ENCODE data around the gene ANKRD55. TPM values are rescaled to one million over a fixed set of nuclear protein-coding genes. Genes with fewer than 3 reads are reported as not detected.
A peak's percentile ranks its signal among the peaks of the same experiment; 100 is the strongest.
"Not testable (repeated sequence)": the region's sequence is repeated elsewhere in the genome, so short reads cannot be mapped to it uniquely, and the experiment has no call there.

Gene ANKRD55
- total RNA-seq, 1 donor from 2014 or later: 0.18 TPM

DNA sequence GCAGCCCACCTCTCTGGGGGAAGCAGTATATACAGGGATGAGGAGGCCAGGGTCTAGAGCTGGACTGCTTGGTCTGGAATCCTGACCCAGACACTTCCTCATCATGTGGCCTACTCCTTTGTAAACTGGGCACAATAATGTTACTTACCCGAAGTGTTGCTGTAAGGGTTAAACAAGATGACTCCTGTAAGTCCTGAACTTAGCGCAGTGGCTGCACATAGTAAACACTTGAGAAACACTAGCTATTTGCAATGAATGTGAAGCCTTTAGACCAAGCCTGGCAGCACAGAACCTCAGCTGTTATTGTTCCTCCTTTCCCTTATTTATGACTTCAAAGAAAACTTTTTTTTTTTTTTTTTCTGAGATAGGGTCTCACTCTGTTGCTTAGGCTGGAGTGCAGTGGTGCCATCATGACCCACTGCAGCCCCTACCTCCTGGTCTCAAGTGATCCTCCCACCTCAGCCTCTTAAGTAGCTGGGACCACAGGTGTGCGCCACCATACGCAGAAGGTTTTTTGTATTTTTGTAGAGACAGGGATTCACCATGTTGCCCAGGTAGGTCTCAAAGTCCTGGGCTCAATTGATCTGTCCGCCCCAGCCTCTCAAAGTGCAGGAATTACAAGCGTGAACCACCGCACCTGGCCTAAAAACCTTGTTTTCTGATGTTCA, 142.2 kb downstream of the ANKRD55 start:
- Mint-ChIP-seq H3K4me1 (peaks cover 11% of the 10 kb centered on the region), H3K27ac (no peak overlapping the region), H3K27me3 (ENCODE audit: low read depth) (no peaks in the 10 kb centered on the region), H3K9me3 (no peaks in the 10 kb centered on the region), H3K4me3 (no peak overlapping the region), H3K36me3 (no peaks in the 10 kb centered on the region)
- no peak for DNase-seq (ENCODE audit: low spot score in 2 of 2, unreplicated experiment in 2 of 2)
- TF ChIP-seq, protein P1, sequence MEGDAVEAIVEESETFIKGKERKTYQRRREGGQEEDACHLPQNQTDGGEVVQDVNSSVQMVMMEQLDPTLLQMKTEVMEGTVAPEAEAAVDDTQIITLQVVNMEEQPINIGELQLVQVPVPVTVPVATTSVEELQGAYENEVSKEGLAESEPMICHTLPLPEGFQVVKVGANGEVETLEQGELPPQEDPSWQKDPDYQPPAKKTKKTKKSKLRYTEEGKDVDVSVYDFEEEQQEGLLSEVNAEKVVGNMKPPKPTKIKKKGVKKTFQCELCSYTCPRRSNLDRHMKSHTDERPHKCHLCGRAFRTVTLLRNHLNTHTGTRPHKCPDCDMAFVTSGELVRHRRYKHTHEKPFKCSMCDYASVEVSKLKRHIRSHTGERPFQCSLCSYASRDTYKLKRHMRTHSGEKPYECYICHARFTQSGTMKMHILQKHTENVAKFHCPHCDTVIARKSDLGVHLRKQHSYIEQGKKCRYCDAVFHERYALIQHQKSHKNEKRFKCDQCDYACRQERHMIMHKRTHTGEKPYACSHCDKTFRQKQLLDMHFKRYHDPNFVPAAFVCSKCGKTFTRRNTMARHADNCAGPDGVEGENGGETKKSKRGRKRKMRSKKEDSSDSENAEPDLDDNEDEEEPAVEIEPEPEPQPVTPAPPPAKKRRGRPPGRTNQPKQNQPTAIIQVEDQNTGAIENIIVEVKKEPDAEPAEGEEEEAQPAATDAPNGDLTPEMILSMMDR (IDR thresholded peaks at IDR 0.05; ENCODE audit: unreplicated experiment): no peak

DNA sequence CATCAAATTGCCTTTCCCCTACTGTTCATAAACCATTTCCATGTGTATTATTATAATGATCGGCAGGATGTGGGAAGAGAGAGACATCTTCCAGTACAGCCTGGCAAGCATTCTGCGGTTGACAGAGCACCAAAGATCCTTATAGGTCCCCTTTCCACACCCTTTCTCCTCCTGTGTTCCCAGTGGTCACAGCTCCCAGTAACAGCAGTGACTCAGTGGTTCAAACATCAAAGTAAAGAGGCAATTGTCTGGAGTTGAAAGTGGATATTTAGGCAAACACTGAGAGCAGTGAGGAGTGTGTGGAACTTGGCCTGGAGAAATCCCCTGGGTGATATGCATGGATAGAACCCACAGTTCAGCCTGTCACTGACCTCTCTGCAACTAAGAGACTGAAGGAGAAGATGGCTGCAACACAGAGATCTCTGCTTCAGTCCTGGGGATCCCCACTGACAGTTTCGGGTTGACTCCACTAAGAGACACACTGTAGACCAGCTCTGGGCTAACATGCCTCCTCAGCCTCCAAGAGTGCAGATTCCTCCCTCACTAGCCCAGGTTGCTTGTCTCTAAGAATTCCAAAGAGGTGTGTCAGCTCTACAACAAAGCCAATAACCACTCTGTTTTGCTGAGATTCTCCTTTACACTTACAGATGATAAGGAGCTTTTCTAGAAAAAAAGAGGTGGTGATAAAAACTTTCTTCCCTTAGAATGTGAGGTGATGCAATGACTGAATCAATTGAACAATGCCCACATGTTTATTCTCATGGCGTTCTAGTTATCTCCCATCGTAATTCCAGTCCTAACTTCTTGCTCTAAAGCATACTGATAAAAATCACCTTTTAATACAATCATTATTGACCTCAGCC, 143.9 kb downstream of the ANKRD55 start:
- no peaks in the 10 kb centered on the region for H3K36me3 Mint-ChIP-seq
- no peaks in the 10 kb centered on the region for H3K27me3 Mint-ChIP-seq (ENCODE audit: low read depth)
- H3K4me1 Mint-ChIP-seq: peaks cover 20% of the 10 kb centered on the region
- H3K27ac Mint-ChIP-seq: no peak overlapping the region
- no peaks in the 10 kb centered on the region for H3K9me3 Mint-ChIP-seq
- no peak for DNase-seq (ENCODE audit: low spot score in 2 of 2, unreplicated experiment in 2 of 2)
- TF ChIP-seq, protein P1 (IDR thresholded peaks at IDR 0.05; ENCODE audit: unreplicated experiment): no peak
- no peak overlapping the region for H3K4me3 Mint-ChIP-seq

DNA sequence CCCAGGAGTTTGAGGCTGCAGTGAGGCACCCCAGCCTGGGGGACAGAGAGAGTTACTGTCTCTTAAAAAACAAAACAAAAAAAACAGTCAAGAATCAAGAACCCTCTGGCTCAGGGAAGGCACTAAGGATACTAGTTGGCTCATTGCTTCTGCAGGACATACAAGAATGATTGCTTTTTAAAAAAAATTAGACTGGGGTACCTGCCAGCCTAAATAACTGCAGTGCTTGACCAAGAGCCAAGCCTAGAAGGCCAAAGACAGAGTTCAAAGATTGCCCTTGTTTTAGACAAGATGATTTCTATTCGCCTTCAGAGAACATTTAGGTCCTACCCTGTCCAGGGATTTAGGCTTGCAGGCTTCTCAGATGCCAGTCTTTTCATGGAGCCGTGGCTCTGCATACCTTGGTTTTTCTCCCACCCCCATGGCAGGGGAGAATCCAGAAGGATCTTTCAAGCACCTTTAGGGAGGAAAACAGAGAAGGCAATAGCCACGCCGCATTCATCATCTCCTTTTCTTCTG, 144.6 kb downstream of the ANKRD55 start:
- no peak overlapping the region for H3K4me3 Mint-ChIP-seq

DNA sequence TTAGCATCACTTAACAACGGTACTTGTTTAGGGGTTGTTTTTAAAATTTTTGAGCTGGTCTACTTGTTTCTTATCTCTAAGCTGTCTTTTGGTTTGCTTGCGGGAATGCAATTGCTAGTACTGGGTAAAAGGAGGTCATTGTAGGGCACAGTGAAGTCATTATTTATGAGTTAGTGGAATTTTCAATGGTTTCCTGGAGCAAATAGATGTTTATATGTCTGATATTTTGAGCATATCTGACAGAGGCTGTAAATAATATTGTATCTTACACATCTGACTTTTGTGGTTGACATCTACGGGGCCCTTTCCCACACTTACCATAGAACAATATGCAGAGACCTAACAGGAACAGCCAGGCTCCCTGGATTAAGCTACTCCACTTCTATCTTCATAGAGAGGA, 147.9 kb downstream of the ANKRD55 start:
- peaks cover 13% of the 10 kb centered on the region for H3K4me1 Mint-ChIP-seq
- peak overlapping the region; percentile 6 for H3K27ac Mint-ChIP-seq
- H3K4me3 Mint-ChIP-seq: no peak overlapping the region
- H3K27me3 Mint-ChIP-seq (ENCODE audit: low read depth): no peaks in the 10 kb centered on the region
- H3K9me3 Mint-ChIP-seq: peaks cover 4% of the 10 kb centered on the region
- TF ChIP-seq, protein P1 (IDR thresholded peaks at IDR 0.05; ENCODE audit: unreplicated experiment): no peak
- no peak for DNase-seq (ENCODE audit: low spot score in 2 of 2, unreplicated experiment in 2 of 2)
- H3K36me3 Mint-ChIP-seq: peaks cover 2% of the 10 kb centered on the region

More for the DNA sequence above, 144.6 kb downstream of the ANKRD55 start:
- TF ChIP-seq, protein P1 (IDR thresholded peaks at IDR 0.05; ENCODE audit: unreplicated experiment): no peak
- Mint-ChIP-seq H3K27ac (no peak overlapping the region), H3K27me3 (ENCODE audit: low read depth) (no peaks in the 10 kb centered on the region), H3K36me3 (peaks cover under 1% of the 10 kb centered on the region), H3K9me3 (peaks cover 2% of the 10 kb centered on the region), H3K4me1 (peaks cover 20% of the 10 kb centered on the region)
- no peak for DNase-seq (ENCODE audit: low spot score in 2 of 2, unreplicated experiment in 2 of 2)

DNA sequence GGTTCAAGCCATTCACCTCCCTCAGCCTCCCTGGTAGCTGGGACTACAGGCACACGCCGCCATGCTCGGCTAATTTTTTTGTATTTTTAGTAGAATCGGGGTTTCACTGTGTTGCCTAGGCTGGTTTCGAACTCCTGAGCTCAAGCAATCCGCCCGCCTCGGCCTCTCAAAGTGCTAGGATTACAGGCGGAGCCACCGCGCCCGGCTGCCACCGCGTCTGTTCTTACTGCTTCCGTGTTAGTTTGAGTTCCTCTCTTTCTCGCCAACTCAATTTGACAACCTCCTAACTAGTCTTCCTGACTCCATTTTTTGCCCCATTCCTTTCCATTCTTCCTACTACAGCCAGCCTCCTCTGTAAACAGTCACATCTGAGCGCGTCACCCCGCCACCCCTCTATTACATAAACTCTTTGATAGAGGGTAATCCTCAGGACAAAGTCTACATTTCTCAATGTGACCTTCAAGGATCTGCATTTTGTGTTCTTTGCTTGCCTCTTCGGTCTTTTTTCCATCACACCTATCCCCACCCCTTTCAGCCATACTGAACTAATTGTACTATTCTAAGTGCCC, 149.8 kb downstream of the ANKRD55 start:
- TF ChIP-seq, protein P1 (IDR thresholded peaks at IDR 0.05; ENCODE audit: unreplicated experiment): no peak
- H3K4me3 Mint-ChIP-seq: no peak overlapping the region
- no peak overlapping the region for H3K27ac Mint-ChIP-seq
- H3K27me3 Mint-ChIP-seq (ENCODE audit: low read depth): no peaks in the 10 kb centered on the region
- no peak for DNase-seq (ENCODE audit: low spot score in 2 of 2, unreplicated experiment in 2 of 2)
- peaks cover 11% of the 10 kb centered on the region for H3K4me1 Mint-ChIP-seq
- peaks cover 2% of the 10 kb centered on the region for H3K36me3 Mint-ChIP-seq
- peaks cover 4% of the 10 kb centered on the region for H3K9me3 Mint-ChIP-seq

DNA sequence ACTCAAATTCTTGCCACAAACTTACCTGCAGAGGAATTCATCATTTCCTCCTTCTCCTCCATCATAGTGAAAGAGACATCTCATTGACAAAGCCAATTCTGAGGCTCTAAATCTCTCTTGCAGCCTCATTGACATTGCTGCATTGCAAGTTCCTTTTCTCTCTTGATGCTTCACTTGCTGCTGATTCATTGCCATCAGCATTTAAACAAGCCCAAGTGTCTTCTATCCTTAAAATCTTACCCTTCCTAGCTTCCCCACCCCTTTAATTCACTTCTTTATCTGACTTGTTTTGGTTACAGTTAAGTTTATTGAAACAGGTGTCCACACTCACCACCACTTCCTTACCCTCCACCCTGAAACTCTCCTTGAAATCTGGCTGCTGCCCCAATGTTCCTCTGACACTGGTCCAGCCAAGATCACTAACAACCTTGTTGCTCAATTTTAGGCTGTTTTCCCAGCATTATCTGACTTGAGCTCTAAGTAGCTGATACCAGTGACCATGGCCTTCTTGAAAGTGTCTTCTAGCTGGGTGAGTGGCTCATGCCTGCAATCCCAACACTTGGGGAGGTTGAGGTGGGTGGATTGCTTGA, 152.0 kb downstream of the ANKRD55 start:
- DNase-seq (ENCODE audit: low spot score in 2 of 2, unreplicated experiment in 2 of 2); H3K4me3 Mint-ChIP-seq; H3K9me3 Mint-ChIP-seq; H3K36me3 Mint-ChIP-seq; H3K27me3 Mint-ChIP-seq (ENCODE audit: low read depth): not testable (repeated sequence)
- Mint-ChIP-seq H3K4me1 (peaks cover 13% of the 10 kb centered on the region), H3K27ac (peak overlapping the region; percentile 33)

All from mesothelial cell of epicardium (in vitro differentiated cells).